Upper lobe of left lung (tissue), 6 donors: ENCODE data around the gene TRPC4. TPM values are rescaled to one million over a fixed set of nuclear protein-coding genes. Genes with fewer than 3 reads are reported as not detected.
A peak's percentile ranks its signal among the peaks of the same experiment; 100 is the strongest.

Source experiments
- ATAC-seq, 2 donors: fragments of 200-7000 bp; cut with Tn5 transposase; one replicate each; pipeline ENCODE4 v1.9.1; 2022; ENCODE audit warnings: mild to moderate bottlenecking in 2 of 2, moderate library complexity in 2 of 2; ENCODE audit not compliant: low FRiP score in 2 of 2
- DNase-seq, 2 donors: peaks; one replicate each; pipeline ENCODE4 v3.0.0-alpha.2; 2019 to 2020
- H3K27ac ChIP-seq, 4 donors: fragments of 200-600 bp; sonication (generic); one replicate each; pipeline ENCODE4 v1.5.1; 2016 to 2019
- H3K27me3 ChIP-seq, 4 donors: fragments of 200-600 bp; sonication (generic); one replicate each; pipeline ENCODE4 v1.5.1; 2017 to 2019
- H3K36me3 ChIP-seq, 4 donors: fragments of 200-600 bp; sonication (generic); one replicate each; pipeline ENCODE4 v1.5.1; 2016 to 2019
- H3K4me1 ChIP-seq, 4 donors: fragments of 200-600 bp; sonication (generic); one replicate each; pipeline ENCODE4 v1.5.1; 2018 to 2019
- H3K4me3 ChIP-seq, 4 donors: fragments of 200-600 bp; sonication (generic); one replicate each; pipeline ENCODE4 v1.5.1; 2017 to 2019; ENCODE audit warnings: mild to moderate bottlenecking in 2 of 4, moderate library complexity in 1 of 4
- H3K9me3 ChIP-seq, 4 donors: fragments of 200-600 bp; sonication (generic); one replicate each; pipeline ENCODE4 v1.5.1; 2018 to 2019
- CTCF ChIP-seq, 6 experiments: fragments of 450-650 bp in 4 of 6; fragments of 200-600 bp in 2 of 6; sonication (generic) in 2 of 6; IDR thresholded peaks; one replicate each; pipeline ENCODE4 v1.5.1; 2016 to 2019; ENCODE audit warnings: antibody characterized with exemption in 6 of 6
- EP300 ChIP-seq, 4 donors: sonication (generic); formaldehyde crosslinking; IDR thresholded peaks; one replicate each; pipeline ENCODE4 v1.5.1; 2017; ENCODE audit warnings: antibody characterized with exemption in 4 of 4, control low read depth in 2 of 4
- POLR2A ChIP-seq, 4 donors: fragments of 450-650 bp; IDR thresholded peaks; one replicate each; pipeline ENCODE4 v1.5.1; 2016 to 2017; ENCODE audit warnings: antibody characterized with exemption in 4 of 4, mild to moderate bottlenecking in 2 of 4
- POLR2AphosphoS5 ChIP-seq, 2 donors: sonication (generic); formaldehyde crosslinking; IDR thresholded peaks; one replicate each; pipeline ENCODE4 v1.5.1; 2017; ENCODE audit warnings: antibody characterized with exemption in 2 of 2
- WGBS, 2 donors: methylation state at CpG; one replicate each; pipeline ENCODE4 v1.1.5; 2017 to 2018; 5-methylcytosine and 5-hydroxymethylcytosine counted together
- total RNA-seq, 6 donors: library from RNA; depleted of rRNA in 4 of 6; stranded (reverse); fragments of >200 nt in 4 of 6; gene quantifications; one replicate each; pipeline versions ENCODE4 v1.1.0 to v1.2.1, GENCODE V29; 2016 to 2021
- donor health status: DM: no; HTN: no; CAD: no; lungs with moderate emphysema.
- donor health status: DM: no; HTN: yes; CAD: no; lungs with severe emphysema.

The TRPC4 gene
- total RNA-seq, 6 donors from 2014 or later: 0.39 to 6.3 (median 1.8) TPM

GRCh38 chr13:37685206-37685605 lies 184.4 kb downstream of the TRPC4 start:
- WGBS, 2 donors: 77% methylated on average over 5 of the region's 5 CpGs
- DNase-seq (no peak), ATAC-seq (no peak)
- Histone ChIP-seq H3K9me3 (no peaks in the 10 kb centered on the region), H3K27ac (no peak overlapping the region), H3K4me3 (no peak overlapping the region), H3K27me3 (no peaks in the 10 kb centered on the region), H3K36me3 (no peaks in the 10 kb centered on the region), H3K4me1 (no peaks in the 10 kb centered on the region)
- TF ChIP-seq CTCF (IDR thresholded peaks at IDR 0.05): no peak
- TF ChIP-seq POLR2AphosphoS5 (IDR thresholded peaks at IDR 0.05): no peak
- no peak for TF ChIP-seq EP300 (IDR thresholded peaks at IDR 0.05)
- TF ChIP-seq POLR2A (IDR thresholded peaks at IDR 0.05): no peak

- DNase-seq (no peak), ATAC-seq (no peak)
- H3K9me3 ChIP-seq: no peaks in the 10 kb centered on the region
- H3K27me3 ChIP-seq: no peaks in the 10 kb centered on the region
- H3K4me3 ChIP-seq: no peak overlapping the region
- peak overlapping the region in 2 of 4 donors; percentile 16 to 53 for H3K27ac ChIP-seq
- 90 to 93% methylated on average over 3 of the region's 3 CpGs for WGBS, 2 donors
- no peaks in the 10 kb centered on the region for H3K36me3 ChIP-seq
- no peak for TF ChIP-seq POLR2A (IDR thresholded peaks at IDR 0.05)
- no peak for TF ChIP-seq EP300 (IDR thresholded peaks at IDR 0.05)
- TF ChIP-seq POLR2AphosphoS5 (IDR thresholded peaks at IDR 0.05): no peak
- no peak for TF ChIP-seq CTCF (IDR thresholded peaks at IDR 0.05)
- H3K4me1 ChIP-seq: no peaks in the 10 kb centered on the region
These were observed 187.1 kb downstream of the TRPC4 start for GRCh38 chr13:37682496-37682895.

GRCh38 chr13:37681281-37682032 lies 188.1 kb downstream of the TRPC4 start:
- H3K4me1 ChIP-seq: no peaks in the 10 kb centered on the region
- 47 to 59% methylated on average over 6 of the region's 6 CpGs for WGBS, 2 donors
- no peaks in the 10 kb centered on the region for H3K27me3 ChIP-seq
- ATAC-seq (peak in 1 of 2 donors; percentile 53), DNase-seq (no peak)
- H3K27ac ChIP-seq: peak overlapping the region; percentile 16 to 53 (median 26)
- no peak overlapping the region for H3K4me3 ChIP-seq
- TF ChIP-seq CTCF (IDR thresholded peaks at IDR 0.05): no peak
- no peak for TF ChIP-seq POLR2A (IDR thresholded peaks at IDR 0.05)
- peak in 1 of 2 donors; percentile 34 for TF ChIP-seq POLR2AphosphoS5 (IDR thresholded peaks at IDR 0.05)
- peak in 2 of 4 donors; percentile 8 to 78 for TF ChIP-seq EP300 (IDR thresholded peaks at IDR 0.05)
- no peaks in the 10 kb centered on the region for H3K36me3 ChIP-seq
- H3K9me3 ChIP-seq: no peaks in the 10 kb centered on the region

- Histone ChIP-seq H3K27me3 (no peaks in the 10 kb centered on the region), H3K36me3 (no peaks in the 10 kb centered on the region), H3K4me1 (no peaks in the 10 kb centered on the region), H3K4me3 (no peak overlapping the region), H3K27ac (no peak overlapping the region), H3K9me3 (no peaks in the 10 kb centered on the region)
- TF ChIP-seq POLR2A (IDR thresholded peaks at IDR 0.05) (no peak), EP300 (IDR thresholded peaks at IDR 0.05) (no peak), POLR2AphosphoS5 (IDR thresholded peaks at IDR 0.05) (no peak), CTCF (IDR thresholded peaks at IDR 0.05) (no peak)
- no peak for DNase-seq
- WGBS, 2 donors: 73 to 74% methylated on average over 5 of the region's 5 CpGs
- no peak for ATAC-seq
These were observed 189.4 kb downstream of the TRPC4 start for GRCh38 chr13:37680137-37680536.

- WGBS, 2 donors: 68 to 77% methylated on average over 2 of the region's 2 CpGs
- TF ChIP-seq POLR2A (IDR thresholded peaks at IDR 0.05): no peak
- no peak for TF ChIP-seq POLR2AphosphoS5 (IDR thresholded peaks at IDR 0.05)
- no peak for TF ChIP-seq EP300 (IDR thresholded peaks at IDR 0.05)
- Histone ChIP-seq H3K36me3 (no peaks in the 10 kb centered on the region), H3K4me3 (no peak overlapping the region), H3K27ac (no peak overlapping the region), H3K27me3 (no peaks in the 10 kb centered on the region), H3K4me1 (no peaks in the 10 kb centered on the region), H3K9me3 (no peaks in the 10 kb centered on the region)
- no peak for DNase-seq
- ATAC-seq: no peak
These were observed 190.5 kb downstream of the TRPC4 start for GRCh38 chr13:37679043-37679442.
